HG02678 (cell line): Measurements from ENCODE around the gene REG1B.
"Not testable (repeated sequence)": the region's sequence is repeated elsewhere in the genome, so short reads cannot be mapped to it uniquely, and the experiment has no call there.

Experiments used
- ATAC-seq: cut with Tn5 transposase; IDR thresholded peaks from one replicate; pipeline ENCODE4 v1.9.1; 2021; ENCODE audit warnings: mild to moderate bottlenecking, moderate library complexity; ENCODE audit not compliant: unreplicated experiment

REG1B gene

GRCh38 chr2:79085382-79085781, 2.4 kb downstream of the REG1B start:
- ATAC-seq, result no peak

DNA sequence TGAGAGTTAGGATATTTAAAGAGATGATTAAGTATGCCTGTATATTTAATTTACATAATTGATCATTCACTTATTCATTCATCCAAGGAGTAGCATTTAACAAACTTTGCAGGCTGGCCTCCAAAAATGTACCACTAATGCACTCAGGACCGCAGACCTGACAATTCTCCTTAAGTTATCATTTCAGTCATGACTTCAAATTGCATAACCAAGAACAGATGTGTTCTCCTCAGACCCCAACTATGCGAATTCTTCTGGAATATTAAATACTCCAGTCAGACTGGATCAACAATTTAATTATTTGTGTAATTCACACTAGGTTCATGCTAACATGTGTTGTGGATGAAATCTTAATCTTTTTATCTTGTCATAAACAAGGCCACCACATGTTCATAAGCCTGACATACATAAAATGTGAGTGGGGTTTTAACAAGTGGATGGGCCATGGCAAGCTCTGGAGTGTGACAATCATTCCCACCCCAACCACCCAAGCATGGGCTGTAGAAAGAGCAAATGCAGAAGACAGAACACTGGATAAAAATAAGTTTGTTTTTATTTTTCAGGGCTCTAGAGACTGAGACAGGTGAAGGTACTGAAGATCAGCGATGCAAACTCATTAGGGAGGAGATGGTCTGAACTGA, 3.2 kb downstream of the REG1B start:
- ATAC-seq, result no peak

GRCh38 chr2:79083597-79084251, 4.1 kb downstream of the REG1B start:
- no peak for ATAC-seq

GRCh38 chr2:79082987-79083386, 4.8 kb downstream of the REG1B start:
- ATAC-seq, result no peak

DNA sequence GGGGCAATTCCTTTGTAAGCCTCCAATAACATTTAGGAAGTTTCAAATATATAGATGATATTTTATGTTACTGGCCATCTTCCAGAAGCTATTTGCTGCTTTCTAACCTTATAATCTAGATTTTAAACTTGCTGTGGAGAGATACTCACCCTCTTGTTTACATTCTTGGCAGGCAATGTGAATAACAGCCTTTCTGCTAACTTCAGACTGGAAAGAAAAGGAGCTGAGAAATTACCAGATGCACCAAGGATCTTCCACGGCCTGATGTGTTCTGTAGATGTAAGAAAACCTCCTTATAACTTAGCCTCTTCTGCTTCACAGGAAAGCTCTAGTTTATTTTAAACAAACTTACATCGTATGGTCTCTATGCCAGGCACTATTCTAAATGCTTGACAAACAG, 16.7 kb downstream of the REG1B start:
- ATAC-seq, result no peak

GRCh38 chr2:79065201-79065600, 22.6 kb downstream of the REG1B start:
- ATAC-seq, result no peak

DNA sequence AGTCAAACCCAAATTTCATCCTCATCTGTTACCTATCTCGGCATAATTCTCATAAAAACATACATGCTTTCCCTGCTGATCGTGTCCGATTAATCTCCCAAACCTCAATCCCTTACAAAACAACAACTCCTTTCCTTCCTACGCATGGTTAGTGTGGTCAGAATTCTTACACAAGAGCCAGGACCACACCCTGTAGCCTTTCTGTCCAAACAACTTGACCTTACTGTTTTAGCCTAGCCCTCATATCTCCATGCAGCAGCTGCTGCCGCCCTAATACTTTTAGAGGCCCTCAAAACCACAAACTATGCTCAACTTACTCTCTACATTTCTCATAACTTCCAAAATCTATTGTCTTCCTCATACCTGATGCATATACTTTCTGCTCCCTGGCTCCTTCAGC, 33.0 kb downstream of the REG1B start:
- not testable (repeated sequence) for ATAC-seq

DNA sequence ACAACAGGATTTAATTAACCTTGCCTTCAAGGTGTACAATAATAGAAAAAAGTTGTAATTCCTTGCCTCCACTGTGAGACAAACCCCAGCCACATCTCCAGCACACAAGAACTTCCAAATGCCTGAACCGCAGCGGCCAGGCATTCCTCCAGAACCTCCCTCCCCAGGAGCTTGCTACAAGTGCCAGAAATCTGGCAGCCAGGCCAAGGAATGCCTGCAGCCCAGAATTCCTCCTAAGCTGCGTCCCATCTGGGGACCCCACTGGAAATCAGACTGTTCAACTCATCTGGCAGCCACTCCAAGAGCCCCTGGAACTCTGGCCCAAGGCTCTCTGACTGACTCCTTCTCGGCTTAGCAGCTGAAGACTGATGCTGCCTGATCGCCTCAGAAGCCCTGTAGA, 34.3 kb downstream of the REG1B start:
- not testable (repeated sequence) for ATAC-seq

DNA sequence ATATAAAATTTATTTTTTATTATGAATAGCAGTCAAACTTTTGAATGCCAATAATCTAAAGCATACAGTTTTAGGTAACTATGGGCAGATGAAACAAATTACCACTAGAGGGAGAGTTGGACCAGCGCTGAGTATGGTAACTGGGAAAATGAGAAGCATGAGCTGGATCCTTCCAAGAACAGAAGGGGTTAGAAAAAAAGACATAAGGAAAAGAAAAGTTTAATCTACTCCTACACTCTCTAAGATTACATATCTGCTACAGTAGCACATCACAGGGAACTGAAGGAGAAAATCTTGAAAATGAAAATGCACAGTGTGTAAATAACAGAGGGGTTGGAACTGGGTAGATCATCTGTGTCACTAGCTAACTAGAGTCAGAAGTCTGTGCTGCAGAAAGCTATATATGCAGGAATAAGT, 46.8 kb downstream of the REG1B start:
- ATAC-seq, result no peak

- no peak for ATAC-seq
These were observed 47.8 kb downstream of the REG1B start for GRCh38 chr2:79039944-79040343.
